Bronchial epithelial cell (primary cell): ENCODE data around the gene NIPSNAP2. TPM values are rescaled to one million over a fixed set of nuclear protein-coding genes. Genes with fewer than 3 reads are reported as not detected.

Experiments used
- DNase-seq: peaks from one replicate; pipeline ENCODE4 v3.0.0-alpha.2; 2010; ENCODE audit warnings: low read depth
- FAIRE-seq: peaks from 2 replicates; lab custom pipeline; 2011; peaks lifted over from hg19 to GRCh38; lab: Jason Lieb, UNC
- H3K27me3 ChIP-seq: 2 replicates; pipeline ENCODE4 v1.5.1; 2011; ENCODE audit warnings: low read length; ENCODE audit not compliant: control insufficient read depth, insufficient read depth
- H3K36me3 ChIP-seq: 2 replicates; pipeline ENCODE4 v1.5.1; 2011; ENCODE audit warnings: low read length; ENCODE audit not compliant: control insufficient read depth, insufficient read depth
- H3K4me3 ChIP-seq: 2 replicates; pipeline ENCODE4 v1.5.1; 2011; ENCODE audit warnings: mild to moderate bottlenecking, low read depth, low read length, control low read depth
- CTCF ChIP-seq: IDR thresholded peaks from 2 replicates; pipeline ENCODE4 v1.5.1; 2011; ENCODE audit warnings: mild to moderate bottlenecking, moderate library complexity, low read length, control low read depth, inconsistent platforms; ENCODE audit not compliant: insufficient read depth, severe bottlenecking
- total RNA-seq: library from RNA; depleted of rRNA; stranded (reverse); fragments of >200 nt; gene quantifications from 2 replicates; pipeline ENCODE4 v1.2.1, GENCODE V29; 2014

The NIPSNAP2 gene
- total RNA-seq, 1 donor from 2014 or later = 65.3 TPM

GRCh38 chr7:55980266-55980665 is 15.9 kb downstream of the NIPSNAP2 start:
- no peak for TF ChIP-seq CTCF
- Histone ChIP-seq H3K4me3 (no peak overlapping the region), H3K27me3 (no peaks in the 10 kb centered on the region), H3K36me3 (peaks cover 25% of the 10 kb centered on the region)
- no peak for FAIRE-seq
- DNase-seq = no peak

- H3K4me3 ChIP-seq = no peak overlapping the region
- H3K36me3 ChIP-seq = peaks cover 23% of the 10 kb centered on the region
- peak; percentile 70 for DNase-seq
- FAIRE-seq = no peak
- H3K27me3 ChIP-seq = no peaks in the 10 kb centered on the region
- TF ChIP-seq CTCF = no peak
Measured at GRCh38 chr7:55983537-55983936, 19.2 kb downstream of the NIPSNAP2 start.

- no peak for FAIRE-seq
- DNase-seq = no peak
- H3K27me3 ChIP-seq = no peaks in the 10 kb centered on the region
- no peak overlapping the region for H3K4me3 ChIP-seq
- no peak for TF ChIP-seq CTCF
- peaks cover 11% of the 10 kb centered on the region for H3K36me3 ChIP-seq
Measured at GRCh38 chr7:55992346-55992745, 28.0 kb downstream of the NIPSNAP2 start.

- H3K36me3 ChIP-seq = peaks cover 13% of the 10 kb centered on the region
- FAIRE-seq = no peak
Measured at GRCh38 chr7:55996856-55997500, 32.6 kb downstream of the NIPSNAP2 start.

GRCh38 chr7:56003749-56004148 is 39.4 kb downstream of the NIPSNAP2 start:
- Histone ChIP-seq H3K4me3 (no peak overlapping the region), H3K27me3 (no peaks in the 10 kb centered on the region), H3K36me3 (peaks cover 1% of the 10 kb centered on the region)
- FAIRE-seq = no peak
- TF ChIP-seq CTCF = no peak
- DNase-seq = no peak

More at GRCh38 chr7:55996856-55997500, 32.6 kb downstream of the NIPSNAP2 start:
- Histone ChIP-seq H3K27me3 (no peaks in the 10 kb centered on the region), H3K4me3 (no peak overlapping the region)
- TF ChIP-seq CTCF = no peak
- no peak for DNase-seq
